Measurements from ENCODE around the gene ZNF536.

DNA sequence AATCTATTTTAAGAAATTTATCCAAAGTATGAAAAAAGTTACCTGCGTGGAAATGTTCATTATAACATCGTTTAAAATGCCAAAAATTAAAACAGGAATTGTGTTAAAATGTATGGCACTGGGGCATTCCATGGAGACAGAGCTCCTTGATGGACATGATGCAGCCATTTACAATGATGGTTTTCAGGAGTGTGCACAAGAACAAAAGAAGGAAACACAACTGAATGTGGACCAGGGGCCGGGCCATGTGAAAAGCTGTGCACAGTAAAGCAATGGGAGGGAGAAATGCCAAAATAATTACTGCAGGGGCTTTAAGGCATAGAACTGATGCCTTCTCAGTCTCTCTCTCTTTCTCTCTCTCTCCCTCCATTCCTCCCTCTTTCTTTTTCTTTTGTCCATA lies 115.0 kb downstream of the ZNF536 start:
- TF ChIP-seq, protein P1, sequence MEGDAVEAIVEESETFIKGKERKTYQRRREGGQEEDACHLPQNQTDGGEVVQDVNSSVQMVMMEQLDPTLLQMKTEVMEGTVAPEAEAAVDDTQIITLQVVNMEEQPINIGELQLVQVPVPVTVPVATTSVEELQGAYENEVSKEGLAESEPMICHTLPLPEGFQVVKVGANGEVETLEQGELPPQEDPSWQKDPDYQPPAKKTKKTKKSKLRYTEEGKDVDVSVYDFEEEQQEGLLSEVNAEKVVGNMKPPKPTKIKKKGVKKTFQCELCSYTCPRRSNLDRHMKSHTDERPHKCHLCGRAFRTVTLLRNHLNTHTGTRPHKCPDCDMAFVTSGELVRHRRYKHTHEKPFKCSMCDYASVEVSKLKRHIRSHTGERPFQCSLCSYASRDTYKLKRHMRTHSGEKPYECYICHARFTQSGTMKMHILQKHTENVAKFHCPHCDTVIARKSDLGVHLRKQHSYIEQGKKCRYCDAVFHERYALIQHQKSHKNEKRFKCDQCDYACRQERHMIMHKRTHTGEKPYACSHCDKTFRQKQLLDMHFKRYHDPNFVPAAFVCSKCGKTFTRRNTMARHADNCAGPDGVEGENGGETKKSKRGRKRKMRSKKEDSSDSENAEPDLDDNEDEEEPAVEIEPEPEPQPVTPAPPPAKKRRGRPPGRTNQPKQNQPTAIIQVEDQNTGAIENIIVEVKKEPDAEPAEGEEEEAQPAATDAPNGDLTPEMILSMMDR (optimal IDR thresholded peaks at IDR 0.05 in 1 of 3, IDR thresholded peaks at IDR 0.05 in 1 of 3, conservative IDR thresholded peaks at IDR 0.05 in 1 of 3; ENCODE audit: extremely low read depth in 1 of 3, insufficient read depth in 2 of 3, low read length in 3 of 3): no peak
- TF ChIP-seq EZH2 (IDR thresholded peaks at IDR 0.05; ENCODE audit: low read length): no peak

Measured in keratinocyte (primary cell).